CD1c-positive myeloid dendritic cell (primary cell): ENCODE measurements around the gene TTC33.
"Not testable (repeated sequence)": the region's sequence is repeated elsewhere in the genome, so short reads cannot be mapped to it uniquely, and the experiment has no call there.

Experiments
- DNase-seq: peaks from one replicate; pipeline ENCODE4 v3.0.0-alpha.2; 2016; ENCODE audit errors: extremely low spot score

TTC33 gene

DNA sequence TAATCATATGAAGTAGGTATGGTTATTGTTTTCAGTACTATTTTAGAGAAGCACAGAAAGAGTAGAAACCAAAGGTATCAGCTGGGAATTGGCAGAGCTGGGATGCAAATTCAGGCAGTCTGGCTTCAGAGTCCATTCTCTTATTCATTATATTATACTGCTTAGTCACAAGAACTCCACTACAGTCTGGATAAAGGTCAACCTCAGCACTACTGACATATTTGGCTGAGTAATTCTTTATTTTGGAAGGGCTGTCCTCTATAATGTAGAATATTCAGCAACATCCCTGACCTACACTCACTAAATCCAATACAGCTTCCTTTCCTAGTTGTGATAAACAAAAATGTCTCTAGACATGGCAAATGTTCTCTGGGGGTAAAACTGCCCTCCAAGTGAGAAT is 38.5 kb downstream of the TTC33 start:
- DNase-seq = no peak

DNA sequence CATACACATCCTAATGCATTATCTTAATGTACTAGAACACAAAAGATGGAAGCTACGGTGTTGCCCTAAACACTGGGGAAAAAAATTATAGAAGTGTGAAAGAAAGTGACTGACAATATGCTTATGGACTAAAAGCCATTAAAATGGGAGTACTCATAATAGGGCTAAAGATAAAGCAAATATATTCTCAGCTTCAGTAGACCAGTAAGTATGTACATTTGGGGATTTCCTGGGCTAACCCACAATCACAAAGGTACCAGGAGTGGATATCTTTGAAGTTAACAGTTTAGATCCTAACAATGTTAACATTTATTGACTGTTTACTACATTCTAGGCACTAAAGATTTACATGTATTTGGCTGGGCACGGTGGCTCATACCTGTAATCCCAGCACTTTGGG is 39.2 kb downstream of the TTC33 start:
- DNase-seq = no peak

DNA sequence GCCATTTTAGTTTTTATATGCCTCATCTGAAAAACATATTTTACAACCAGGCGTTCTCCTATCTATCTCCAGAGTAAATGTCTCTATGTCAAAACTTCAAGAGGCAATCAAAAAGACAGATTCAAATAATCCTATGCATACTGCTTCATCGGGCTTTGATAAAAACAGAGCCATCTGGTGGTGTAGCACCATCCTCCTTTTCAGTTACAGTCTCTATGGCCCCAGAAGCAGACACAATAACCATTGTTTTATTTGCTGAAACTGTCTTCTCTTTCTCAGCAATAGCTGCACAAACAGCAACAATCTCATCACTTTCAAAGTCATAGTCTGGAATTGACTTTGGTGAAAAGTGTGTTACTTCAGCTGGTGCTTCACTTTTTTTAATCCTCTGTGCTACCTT is 39.8 kb downstream of the TTC33 start:
- DNase-seq = no peak

DNA sequence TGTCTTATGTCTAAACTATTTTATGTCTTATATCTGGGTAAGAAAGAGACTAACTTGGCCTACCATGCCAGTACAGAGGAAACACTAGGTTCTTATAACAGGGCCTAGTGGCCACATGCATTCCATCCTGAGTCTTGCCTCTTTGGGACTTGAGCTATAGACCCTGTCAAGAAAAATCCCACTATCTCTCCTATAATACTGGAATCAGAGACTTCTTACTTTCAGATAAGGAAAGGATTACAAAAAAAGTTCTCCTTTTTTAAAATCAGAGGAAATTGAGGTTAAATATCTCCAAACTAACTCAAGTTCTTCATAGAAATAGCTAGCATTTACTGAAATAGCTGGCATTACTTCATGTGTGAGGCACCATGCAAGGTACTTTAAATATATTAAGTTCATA is 41.8 kb downstream of the TTC33 start:
- no peak for DNase-seq

DNA sequence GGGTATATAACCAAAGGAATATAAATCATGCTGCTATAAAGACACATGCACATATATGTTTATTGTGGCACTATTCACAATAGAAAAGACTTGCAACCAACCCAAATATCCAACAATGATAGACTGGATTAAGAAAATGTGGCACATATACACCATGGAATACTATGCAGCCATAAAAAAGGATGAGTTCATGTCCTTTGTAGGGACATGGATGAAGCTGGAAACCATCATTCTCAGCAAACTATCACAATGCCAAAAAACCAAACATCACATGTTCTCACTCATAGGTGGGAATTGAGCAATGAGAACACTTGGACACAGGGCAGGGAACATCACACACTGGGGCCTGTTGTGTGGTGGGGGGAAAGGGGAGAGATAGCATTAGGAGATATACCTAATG is 45.2 kb downstream of the TTC33 start:
- DNase-seq = not testable (repeated sequence)

DNA sequence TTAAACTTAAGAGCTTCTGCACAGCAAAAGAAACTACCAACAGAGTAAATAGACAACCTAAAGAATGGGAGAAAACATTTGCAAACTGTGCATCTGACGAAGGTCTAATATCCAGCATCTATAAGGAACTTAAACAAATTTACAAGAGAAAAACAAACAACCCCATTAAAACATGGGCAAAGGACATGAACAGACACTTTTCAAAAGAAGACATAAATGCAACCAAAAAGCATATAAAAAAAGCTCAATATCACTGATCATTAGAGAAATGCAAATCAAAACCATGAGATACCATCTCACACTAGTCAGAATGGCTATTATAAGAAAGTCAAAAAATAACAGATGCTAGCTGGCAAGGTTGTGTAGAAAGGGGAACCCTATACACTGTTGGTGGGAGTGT is 50.3 kb downstream of the TTC33 start:
- DNase-seq = not testable (repeated sequence)

DNA sequence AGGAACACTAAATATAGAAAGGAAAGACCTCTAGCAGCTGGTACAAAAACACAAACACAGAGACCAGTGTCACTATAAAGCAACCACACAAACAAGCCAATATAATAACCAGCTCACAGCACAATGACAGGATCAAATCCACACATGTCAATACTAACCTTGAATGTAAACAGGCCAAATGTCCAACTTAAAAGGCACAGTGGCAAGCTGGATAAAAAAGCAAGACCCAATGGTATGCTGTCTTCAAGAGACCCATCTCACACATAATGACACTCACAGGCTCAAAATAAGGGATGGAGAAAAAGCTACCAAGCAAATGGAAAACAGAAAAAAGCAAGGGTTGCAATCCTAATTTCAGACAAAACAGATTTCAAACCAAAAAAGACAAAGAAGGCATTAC is 53.7 kb downstream of the TTC33 start:
- DNase-seq = not testable (repeated sequence)

DNA sequence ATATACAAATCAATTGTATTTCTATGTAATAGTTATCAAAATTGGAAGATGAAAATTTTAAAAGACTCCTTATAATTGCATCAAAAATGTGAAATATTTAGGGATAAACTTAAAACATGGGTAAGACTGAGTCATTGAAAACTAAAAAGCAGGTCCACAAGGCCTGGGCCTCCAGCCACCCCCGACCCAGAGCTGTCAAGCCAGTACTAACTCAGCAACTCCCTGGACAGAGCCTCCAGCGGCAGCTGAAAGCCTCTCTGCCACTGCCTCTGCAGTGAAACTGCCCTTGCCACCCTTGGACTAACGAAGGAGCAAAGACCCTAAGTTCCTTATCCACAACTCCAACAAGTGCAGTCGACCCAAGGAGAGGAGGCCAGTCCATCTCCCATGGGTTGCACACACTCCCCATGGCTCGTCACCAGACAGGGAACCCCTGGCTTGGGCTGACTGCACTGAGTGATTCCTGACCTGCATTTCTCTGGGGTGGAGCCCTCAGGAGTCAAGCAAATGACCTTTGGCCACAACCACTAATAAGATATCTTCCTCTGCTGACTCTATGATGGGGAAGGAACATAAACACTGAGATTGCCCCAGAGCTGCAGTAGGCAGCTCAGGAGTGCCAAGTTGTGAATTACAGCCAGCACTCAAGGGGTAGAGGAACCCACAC is 55.5 kb downstream of the TTC33 start:
- no peak for DNase-seq

DNA sequence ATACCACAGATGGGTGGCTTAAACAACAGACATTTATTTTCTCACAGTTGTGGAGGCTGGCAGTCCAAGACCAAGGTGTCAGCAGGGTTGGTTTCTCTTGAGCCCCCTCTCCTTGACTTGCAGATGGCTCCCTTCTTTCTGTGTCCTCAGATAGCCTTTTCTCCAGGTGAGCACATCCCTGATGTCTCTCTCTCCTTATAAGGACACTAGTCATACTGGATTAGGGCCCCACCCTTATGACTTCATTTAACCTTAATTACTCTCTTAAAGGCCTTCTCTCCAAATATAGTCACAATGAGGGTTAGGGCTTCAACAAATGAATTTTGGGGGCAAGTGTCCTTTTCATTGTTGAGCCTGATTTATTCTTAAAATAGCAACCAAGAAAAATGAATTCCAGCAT is 61.3 kb downstream of the TTC33 start:
- DNase-seq = no peak

DNA sequence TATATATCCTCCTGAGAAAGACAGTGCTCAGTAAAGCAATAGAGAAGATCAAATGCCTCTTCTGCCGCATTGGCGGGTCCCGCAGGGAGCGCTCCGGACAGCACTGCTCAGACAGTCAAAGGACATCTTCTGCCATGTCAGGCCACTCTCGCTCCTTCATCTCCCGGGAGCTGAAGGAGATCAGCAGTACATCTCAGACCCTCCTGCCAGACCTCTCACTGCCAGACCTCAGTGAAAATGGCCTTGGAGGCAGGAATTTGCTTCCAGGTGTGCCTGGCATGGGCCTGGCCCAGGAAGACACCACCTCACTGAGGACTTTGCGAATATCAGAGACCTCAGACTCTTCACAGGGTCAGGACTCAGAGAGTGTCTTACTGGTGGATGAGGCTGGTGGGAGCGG is 63.9 kb downstream of the TTC33 start:
- DNase-seq = no peak

DNA sequence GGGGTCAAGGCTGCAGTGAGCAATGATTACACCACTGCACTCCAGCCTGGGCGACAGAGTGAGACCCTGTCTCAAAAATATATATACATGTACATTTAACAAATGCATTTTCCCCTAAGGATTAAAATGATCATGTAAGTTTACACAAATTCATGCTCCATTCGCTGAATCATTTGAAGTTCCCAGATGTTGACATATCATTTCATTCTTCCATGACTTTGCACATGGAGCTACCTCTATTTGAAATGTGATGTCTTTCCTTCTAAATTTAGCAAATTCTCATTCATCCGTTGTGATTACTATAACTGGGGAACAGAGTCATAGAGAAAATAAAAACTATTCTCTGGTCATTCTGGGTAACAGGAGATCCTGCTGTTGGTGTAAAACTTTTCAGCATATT is 65.5 kb downstream of the TTC33 start:
- DNase-seq = no peak

DNA sequence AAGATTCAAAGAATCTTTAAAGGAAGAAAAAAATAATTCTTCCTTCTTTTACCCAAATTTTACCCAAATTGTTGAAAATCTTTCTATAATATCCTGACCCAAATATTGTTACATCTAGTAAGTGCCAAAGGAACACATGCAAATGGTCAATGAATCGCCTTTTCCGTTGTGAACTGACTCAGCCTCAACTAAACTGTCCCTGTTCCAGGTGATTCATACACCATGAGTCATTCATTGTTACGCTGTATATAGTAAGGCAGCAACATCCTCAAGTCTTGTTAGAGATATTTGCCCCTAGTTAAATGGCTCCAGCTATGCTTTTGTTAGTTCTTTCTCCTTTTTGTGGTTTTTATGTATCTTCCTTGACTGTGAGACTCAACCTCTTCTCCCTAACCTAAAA is 66.3 kb downstream of the TTC33 start:
- DNase-seq = peak; percentile 64

DNA sequence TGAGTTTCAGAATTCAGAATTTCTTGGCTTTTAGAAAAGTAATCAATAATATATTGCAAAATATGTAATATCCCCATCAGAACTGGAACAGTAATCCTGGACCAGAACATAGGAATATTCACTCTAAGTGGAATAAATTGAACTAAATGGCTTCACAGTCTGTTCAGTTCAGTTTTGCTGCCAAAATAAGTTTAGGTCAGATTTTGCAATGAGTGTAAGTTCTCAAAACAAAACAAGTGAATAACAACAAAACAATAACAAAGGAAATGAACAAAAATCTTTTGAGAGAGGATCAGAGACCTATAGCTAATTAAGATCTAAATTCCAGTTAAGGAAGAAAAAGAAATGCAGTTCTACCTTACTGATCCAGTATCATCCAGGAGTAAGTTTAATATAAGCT is 66.8 kb downstream of the TTC33 start:
- DNase-seq = no peak

DNA sequence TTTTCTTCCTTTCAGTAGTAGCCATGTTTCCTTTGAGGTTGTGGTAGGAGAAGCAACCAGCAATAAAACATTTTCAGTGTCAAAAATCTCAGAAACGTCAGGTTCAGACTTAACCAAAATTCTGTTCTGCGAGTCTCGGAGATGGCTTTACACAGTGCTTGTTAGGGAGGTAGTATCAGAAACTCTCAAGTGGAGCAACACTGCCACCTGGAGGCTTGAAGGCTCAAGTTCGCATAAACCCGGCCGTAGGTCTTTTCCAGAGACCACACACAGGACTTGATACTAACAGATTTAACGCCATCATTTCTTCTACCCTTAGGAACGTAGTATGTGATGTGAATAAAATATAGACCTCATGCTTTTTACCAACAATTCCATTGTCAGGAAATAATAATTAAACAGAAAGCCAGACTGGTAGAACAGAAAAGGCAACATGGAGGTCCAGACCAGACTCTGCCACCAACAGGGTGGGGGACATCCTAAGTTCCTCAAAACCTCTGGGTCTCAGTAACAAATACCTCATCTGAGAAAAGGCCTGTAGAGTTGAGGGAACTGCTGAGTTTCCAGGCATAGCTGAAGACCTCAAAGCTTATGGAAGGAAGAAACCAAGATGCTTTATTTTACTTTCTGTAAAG is 67.5 kb downstream of the TTC33 start:
- peak; percentile 93 for DNase-seq

DNA sequence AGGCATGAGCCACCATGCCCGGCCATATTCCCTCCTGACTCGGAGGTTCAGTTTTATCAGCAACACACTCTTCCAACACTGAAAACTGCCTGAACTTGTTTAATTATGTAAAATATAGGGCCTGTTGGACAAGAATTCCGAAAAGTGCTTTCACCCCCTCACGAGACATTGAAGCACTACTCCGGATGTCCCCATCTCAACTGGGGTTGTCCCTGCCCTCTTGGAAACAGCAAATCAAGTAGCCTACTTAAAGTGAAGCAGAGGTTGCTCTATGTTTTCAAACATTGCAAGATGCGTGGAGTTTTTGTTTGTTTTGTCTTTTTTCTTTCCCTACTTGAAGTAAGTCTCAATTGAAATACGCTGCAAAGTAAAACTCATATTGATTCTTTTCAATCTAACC is 68.4 kb downstream of the TTC33 start:
- DNase-seq = no peak

DNA sequence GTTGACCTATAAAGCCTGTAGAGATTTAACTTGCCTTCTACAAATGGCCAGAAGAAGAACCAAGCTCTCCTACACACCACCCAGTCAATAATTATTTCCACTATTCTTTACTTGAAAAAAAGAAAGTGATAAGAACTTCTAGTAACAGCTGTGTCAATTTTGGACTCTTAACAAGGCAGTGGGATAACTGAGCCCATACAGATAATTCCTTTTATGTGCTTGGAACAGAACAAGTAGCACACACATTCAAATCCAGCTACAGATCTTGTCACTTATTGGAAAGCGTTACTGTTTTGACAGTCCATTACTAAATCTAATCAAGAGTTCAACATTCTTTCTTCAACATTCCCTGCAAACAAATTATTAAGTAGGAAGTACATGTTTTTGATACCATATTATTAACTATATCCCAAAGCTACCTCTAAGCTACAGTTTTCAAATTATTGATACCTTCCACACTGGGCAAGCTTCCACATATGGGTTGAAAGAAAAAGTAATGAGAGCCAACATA is 69.7 kb downstream of the TTC33 start:
- no peak for DNase-seq

DNA sequence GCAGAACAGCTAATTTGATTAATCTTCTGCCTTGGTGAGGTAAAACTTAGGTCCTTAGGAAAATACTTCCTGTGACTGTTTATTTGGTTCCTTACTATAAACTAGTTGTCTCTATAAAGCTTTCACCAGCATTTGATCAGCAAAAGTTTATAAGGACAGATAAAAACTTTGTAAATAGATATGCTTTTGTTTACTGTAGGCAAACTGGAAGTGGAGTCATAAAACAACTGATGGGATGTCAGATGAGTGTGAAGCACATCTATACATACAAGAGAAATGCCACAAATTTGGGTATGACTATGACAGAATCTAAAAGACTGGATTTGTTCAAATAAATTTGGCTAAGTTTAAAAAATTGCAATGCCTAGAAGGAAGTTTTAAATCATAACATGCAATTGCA is 70.6 kb downstream of the TTC33 start:
- no peak for DNase-seq

DNA sequence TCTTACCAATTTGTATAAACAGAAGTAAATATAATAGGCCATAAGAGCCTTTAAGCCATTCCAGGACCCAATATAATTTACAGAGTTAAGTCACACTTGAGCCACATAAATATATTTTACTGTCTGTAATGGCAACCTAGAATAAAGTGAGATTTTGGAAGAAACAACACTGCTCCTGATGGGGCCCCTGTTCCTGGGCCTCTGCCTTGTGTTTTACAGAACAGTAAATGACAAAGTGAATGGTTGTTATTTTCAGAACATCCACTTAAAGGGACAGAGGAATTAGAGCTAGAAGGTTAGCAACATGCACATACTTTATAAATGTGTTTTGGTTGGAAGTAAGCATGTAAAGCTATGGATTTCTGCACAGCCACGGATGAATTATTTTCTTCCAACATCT is 72.5 kb downstream of the TTC33 start:
- no peak for DNase-seq

DNA sequence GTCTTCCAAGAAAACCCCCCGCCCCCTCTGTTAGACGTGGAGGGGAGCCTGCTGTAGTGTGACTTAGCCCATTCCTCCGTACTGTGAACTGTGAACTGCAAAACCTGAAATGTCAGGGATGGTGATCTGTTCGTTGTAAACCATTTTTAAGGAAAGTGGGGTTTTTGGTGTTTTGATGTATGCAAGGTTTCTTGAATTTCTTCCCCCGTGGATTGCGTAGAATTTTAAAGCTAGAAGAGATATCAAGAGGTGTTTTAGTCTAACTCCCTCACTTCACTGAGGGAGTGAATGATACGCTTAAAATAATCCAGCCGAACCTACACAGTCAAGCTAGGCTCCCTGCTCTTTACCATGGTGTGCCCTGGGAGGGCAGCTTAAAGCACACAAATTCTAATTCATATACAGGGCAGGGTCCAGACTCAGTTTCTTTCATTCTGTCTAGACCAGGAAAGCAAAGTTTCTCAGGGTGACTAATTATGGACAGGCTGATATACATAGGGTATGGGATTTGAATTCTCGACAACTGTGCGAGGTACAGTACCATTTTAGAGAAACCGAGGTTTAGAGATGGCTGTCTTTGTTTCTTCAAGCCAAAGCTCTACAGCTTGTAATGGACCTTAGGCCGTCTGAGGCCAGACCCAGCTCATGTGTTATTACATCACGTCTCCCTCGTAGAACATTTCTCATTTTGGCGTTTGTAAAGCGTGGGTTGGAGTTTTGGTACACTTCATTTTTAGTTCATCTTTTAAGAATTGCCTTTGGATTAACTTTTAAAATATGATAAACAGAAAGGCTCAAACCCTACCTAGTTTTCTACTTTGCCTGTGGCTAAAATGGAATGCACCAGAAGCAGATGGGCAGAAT is 73.4 kb downstream of the TTC33 start:
- DNase-seq = peak; percentile 68

DNA sequence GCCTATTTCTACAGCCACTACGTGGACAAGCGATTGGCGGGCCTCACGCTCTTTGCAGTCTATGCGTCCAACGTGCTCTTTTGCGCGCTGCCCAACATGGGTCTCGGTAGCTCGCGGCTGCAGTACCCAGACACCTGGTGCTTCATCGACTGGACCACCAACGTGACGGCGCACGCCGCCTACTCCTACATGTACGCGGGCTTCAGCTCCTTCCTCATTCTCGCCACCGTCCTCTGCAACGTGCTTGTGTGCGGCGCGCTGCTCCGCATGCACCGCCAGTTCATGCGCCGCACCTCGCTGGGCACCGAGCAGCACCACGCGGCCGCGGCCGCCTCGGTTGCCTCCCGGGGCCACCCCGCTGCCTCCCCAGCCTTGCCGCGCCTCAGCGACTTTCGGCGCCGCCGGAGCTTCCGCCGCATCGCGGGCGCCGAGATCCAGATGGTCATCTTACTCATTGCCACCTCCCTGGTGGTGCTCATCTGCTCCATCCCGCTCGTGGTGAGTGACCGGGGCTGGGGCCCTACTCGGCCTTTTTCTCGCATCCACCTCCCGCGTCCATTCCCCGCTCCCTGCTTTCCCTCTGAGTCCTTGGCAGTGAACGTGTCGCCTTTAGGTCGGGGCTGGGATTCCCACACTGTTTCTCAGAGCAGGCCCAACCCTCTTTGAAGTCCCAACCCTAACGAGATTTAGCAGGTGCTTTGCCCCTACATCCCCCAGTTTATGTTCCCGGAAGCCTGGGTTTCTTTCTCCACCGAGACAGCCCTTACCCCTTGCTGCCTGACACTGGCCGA is 74.2 kb downstream of the TTC33 start:
- peak; percentile 70 for DNase-seq

DNA sequence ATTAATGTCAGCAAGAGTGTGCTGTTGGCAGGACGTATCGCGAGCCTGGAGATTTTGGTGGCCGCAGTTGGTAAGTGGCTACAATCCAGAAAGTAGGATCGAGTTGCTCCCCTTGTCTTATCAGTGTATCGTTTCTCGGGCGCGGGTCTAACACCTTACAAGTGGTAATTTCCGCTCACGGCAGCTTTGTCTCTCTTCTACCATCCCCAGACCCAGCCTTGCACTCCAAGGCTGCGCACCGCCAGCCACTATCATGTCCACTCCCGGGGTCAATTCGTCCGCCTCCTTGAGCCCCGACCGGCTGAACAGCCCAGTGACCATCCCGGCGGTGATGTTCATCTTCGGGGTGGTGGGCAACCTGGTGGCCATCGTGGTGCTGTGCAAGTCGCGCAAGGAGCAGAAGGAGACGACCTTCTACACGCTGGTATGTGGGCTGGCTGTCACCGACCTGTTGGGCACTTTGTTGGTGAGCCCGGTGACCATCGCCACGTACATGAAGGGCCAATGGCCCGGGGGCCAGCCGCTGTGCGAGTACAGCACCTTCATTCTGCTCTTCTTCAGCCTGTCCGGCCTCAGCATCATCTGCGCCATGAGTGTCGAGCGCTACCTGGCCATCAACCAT is 74.9 kb downstream of the TTC33 start:
- DNase-seq = peak; percentile 28
